Activated CD4-positive, alpha-beta T cell treated with anti-CD3 and anti-CD28 coated beads for 4 hours (primary cell): ENCODE results near the gene CTSW.
A peak's percentile ranks its signal among the peaks of the same experiment; 100 is the strongest.
"Not testable (repeated sequence)": the region's sequence is repeated elsewhere in the genome, so short reads cannot be mapped to it uniquely, and the experiment has no call there.

Experiments
- DNase-seq, 2 donors: peaks; one replicate each; pipeline ENCODE4 v3.0.0-alpha.2; 2020

The CTSW gene

GRCh38 chr11:65879617-65880016 is at the start of gene CTSW:
Gene CTSW (plus strand): TSS chr11:65879837. CDS start chr11:65879855, 18 bp downstream.
- DNase-seq, result no peak

- DNase-seq, result not testable (repeated sequence)
Observed at GRCh38 chr11:65832231-65832630, 47.4 kb upstream of the CTSW start.

GRCh38 chr11:65833297-65834030 is 46.2 kb upstream of the CTSW start, which contains the start of gene SNX32:
Gene SNX32 (plus strand): TSS chr11:65833963. CDS start chr11:65834066, 103 bp downstream.
- peak; percentile 95 for DNase-seq

- no peak for DNase-seq
Observed at GRCh38 chr11:65834202-65834601, 45.4 kb upstream of the CTSW start.

GRCh38 chr11:65842144-65842543 is 37.5 kb upstream of the CTSW start:
- no peak for DNase-seq

- DNase-seq, result no peak
Observed at GRCh38 chr11:65843811-65844210, 35.8 kb upstream of the CTSW start.

- no peak for DNase-seq
Observed at GRCh38 chr11:65844231-65844872, 35.3 kb upstream of the CTSW start.

GRCh38 chr11:65847746-65848145 is 31.9 kb upstream of the CTSW start:
- DNase-seq, result no peak

- not testable (repeated sequence) for DNase-seq
Observed at GRCh38 chr11:65848693-65849092, 30.9 kb upstream of the CTSW start.

GRCh38 chr11:65849366-65849765 is 30.3 kb upstream of the CTSW start:
- no peak for DNase-seq

- DNase-seq, result no peak
Observed at GRCh38 chr11:65849771-65850216, 29.8 kb upstream of the CTSW start.

GRCh38 chr11:65850217-65851082 is 29.2 kb upstream of the CTSW start:
- DNase-seq, result no peak

GRCh38 chr11:65851083-65851579 is 28.5 kb upstream of the CTSW start:
- no peak for DNase-seq

- DNase-seq, result no peak
Observed at GRCh38 chr11:65851811-65852507, 27.7 kb upstream of the CTSW start.

- no peak for DNase-seq
Observed at GRCh38 chr11:65852508-65853245, 27.0 kb upstream of the CTSW start.

GRCh38 chr11:65853246-65853979 is 26.2 kb upstream of the CTSW start:
- no peak for DNase-seq

- DNase-seq, result no peak
Observed at GRCh38 chr11:65854161-65854592, 25.5 kb upstream of the CTSW start.

- DNase-seq, result no peak
Observed at GRCh38 chr11:65854852-65855837, 24.5 kb upstream of the CTSW start.

GRCh38 chr11:65855927-65856363 is 23.7 kb upstream of the CTSW start:
- no peak for DNase-seq
